ENCODE data around the gene LURAP1L.

Gene LURAP1L

DNA sequence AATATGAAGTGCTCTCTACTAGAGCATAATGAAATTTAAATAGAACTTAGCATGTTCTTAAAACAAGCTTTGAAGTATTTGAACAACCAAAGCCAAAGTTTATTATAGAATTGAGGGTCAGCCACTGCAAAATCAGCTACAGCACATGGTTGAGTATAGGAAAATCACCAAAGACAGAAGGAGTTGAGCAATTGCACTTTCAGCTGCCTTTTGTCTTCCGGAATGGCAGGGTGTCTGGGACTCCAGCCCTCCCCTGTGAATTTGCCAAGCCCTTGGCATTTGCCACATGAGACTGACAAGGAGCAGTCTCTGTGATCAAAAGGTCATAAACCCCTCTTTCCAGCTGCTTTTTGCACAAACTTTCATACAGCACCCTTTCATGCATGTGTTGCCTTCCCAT is 8.5 kb upstream of the LURAP1L start:
- H3K9me3 ChIP-seq (ENCODE audit: insufficient read depth, low read length): no peaks in the 10 kb centered on the region
- H3K79me2 ChIP-seq (ENCODE audit: low read length): no peaks in the 10 kb centered on the region

DNA sequence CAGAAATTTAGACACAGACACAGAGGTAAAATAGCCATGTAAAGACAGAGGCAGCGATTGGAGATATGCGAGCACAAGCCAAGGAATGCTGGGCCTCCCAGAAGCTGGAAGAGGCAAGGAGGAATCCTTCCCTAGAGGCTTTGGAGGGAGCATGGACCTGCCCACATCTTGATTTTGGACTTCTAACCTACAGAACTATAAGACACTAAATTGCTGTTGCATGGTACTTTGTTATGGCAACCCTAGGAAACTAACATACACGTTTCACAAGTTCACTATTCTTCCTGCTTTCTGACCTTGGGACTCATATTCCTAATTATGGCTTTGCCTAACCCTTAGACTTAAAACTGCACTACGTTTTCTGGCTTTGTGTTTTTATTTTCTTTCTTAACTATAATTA is 4.6 kb upstream of the LURAP1L start:
- Histone ChIP-seq H4K20me1 (ENCODE audit: insufficient read depth, low read length) (no peaks in the 10 kb centered on the region), H3K27ac (ENCODE audit: low read length) (no peak overlapping the region), H3K9ac (ENCODE audit: low read length) (no peak overlapping the region), H3K9me3 (ENCODE audit: insufficient read depth, low read length) (no peaks in the 10 kb centered on the region), H3K4me1 (ENCODE audit: low read length) (no peaks in the 10 kb centered on the region), H2AFZ (ENCODE audit: low read depth, low read length) (no peak overlapping the region), H3K27me3 (ENCODE audit: low read depth, low read length) (peaks cover 7% of the 10 kb centered on the region; the same call in 1 of the 2 replicates), H3K79me2 (ENCODE audit: low read length) (no peaks in the 10 kb centered on the region), H3K4me3 (ENCODE audit: low read length) (no peak overlapping the region), H3K4me2 (ENCODE audit: low read length) (no peak overlapping the region), H3K36me3 (replicated peaks; ENCODE audit: low read depth, low read length) (no peaks in the 10 kb centered on the region)
- TF ChIP-seq, protein P1, sequence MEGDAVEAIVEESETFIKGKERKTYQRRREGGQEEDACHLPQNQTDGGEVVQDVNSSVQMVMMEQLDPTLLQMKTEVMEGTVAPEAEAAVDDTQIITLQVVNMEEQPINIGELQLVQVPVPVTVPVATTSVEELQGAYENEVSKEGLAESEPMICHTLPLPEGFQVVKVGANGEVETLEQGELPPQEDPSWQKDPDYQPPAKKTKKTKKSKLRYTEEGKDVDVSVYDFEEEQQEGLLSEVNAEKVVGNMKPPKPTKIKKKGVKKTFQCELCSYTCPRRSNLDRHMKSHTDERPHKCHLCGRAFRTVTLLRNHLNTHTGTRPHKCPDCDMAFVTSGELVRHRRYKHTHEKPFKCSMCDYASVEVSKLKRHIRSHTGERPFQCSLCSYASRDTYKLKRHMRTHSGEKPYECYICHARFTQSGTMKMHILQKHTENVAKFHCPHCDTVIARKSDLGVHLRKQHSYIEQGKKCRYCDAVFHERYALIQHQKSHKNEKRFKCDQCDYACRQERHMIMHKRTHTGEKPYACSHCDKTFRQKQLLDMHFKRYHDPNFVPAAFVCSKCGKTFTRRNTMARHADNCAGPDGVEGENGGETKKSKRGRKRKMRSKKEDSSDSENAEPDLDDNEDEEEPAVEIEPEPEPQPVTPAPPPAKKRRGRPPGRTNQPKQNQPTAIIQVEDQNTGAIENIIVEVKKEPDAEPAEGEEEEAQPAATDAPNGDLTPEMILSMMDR (IDR thresholded peaks at IDR 0.05; ENCODE audit: low read depth, low read length): no peak
- TF ChIP-seq EZH2phosphoT487 (IDR thresholded peaks at IDR 0.05; ENCODE audit: low read depth): no peak

More for the DNA sequence above, 8.5 kb upstream of the LURAP1L start:
- Histone ChIP-seq H3K36me3 (replicated peaks; ENCODE audit: low read depth, low read length) (no peaks in the 10 kb centered on the region), H3K27me3 (ENCODE audit: low read depth, low read length) (0 out of 2 replicates have a peak, but pooled peaks cover 3% of the 10 kb centered on the region), H3K4me3 (ENCODE audit: low read length) (no peak overlapping the region), H2AFZ (ENCODE audit: low read depth, low read length) (no peak overlapping the region), H3K9ac (ENCODE audit: low read length) (no peak overlapping the region), H3K4me2 (ENCODE audit: low read length) (no peak overlapping the region), H3K27ac (ENCODE audit: low read length) (no peak overlapping the region), H3K4me1 (ENCODE audit: low read length) (no peaks in the 10 kb centered on the region), H4K20me1 (ENCODE audit: insufficient read depth, low read length) (no peaks in the 10 kb centered on the region)
- TF ChIP-seq, protein P1 (IDR thresholded peaks at IDR 0.05; ENCODE audit: low read depth, low read length): no peak
- no peak for TF ChIP-seq EZH2phosphoT487 (IDR thresholded peaks at IDR 0.05; ENCODE audit: low read depth)

DNA sequence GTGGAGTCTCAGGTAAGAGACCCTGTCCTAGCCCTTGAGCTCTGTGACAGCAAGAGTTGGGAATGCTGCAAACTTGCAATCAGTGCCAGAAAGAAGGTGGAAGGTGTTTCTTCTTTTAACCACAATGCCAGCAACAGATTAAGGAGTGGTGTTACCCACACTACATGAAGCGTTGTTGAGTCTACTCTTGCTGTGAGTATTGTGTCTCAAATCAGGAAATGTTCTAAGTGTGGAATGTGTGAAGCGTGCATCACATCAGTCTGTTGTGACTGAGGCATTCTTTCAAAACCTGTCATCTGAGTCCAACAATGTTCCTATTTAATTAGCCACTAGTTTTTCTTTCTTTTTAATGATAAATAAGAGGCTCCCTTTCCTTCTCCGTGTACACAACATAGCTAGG is 2.9 kb upstream of the LURAP1L start:
- Histone ChIP-seq H3K27me3 (ENCODE audit: low read depth, low read length) (peaks cover 7% of the 10 kb centered on the region; the same call in 1 of the 2 replicates), H3K79me2 (ENCODE audit: low read length) (no peaks in the 10 kb centered on the region), H3K27ac (ENCODE audit: low read length) (no peak overlapping the region), H3K9ac (ENCODE audit: low read length) (no peak overlapping the region), H3K9me3 (ENCODE audit: insufficient read depth, low read length) (no peaks in the 10 kb centered on the region), H3K4me3 (ENCODE audit: low read length) (no peak overlapping the region), H3K4me2 (ENCODE audit: low read length) (no peak overlapping the region), H3K4me1 (ENCODE audit: low read length) (peaks cover 4% of the 10 kb centered on the region), H2AFZ (ENCODE audit: low read depth, low read length) (no peak overlapping the region), H4K20me1 (ENCODE audit: insufficient read depth, low read length) (no peaks in the 10 kb centered on the region), H3K36me3 (replicated peaks; ENCODE audit: low read depth, low read length) (no peaks in the 10 kb centered on the region)
- TF ChIP-seq, protein P1 (IDR thresholded peaks at IDR 0.05; ENCODE audit: low read depth, low read length): no peak
- TF ChIP-seq EZH2phosphoT487 (IDR thresholded peaks at IDR 0.05; ENCODE audit: low read depth): no peak

DNA sequence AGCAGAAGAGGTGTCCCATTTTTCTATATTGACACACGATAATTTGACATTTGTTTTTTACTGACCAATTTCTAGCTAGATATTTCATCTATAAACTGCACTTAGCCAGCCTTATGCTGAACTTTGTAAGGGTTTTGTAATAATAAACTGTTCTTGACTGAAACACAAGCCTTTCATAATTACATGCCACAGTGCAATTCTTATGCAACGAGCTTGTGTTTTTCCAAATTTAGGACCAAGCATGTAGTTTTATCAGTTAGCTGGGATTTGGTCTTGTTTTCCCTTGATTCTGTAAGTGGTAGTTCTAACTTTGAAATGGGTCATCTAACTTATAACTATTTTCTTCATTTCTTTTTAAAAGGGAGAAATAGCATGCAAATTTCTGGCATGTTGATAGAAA is 1.3 kb upstream of the LURAP1L start:
- H3K4me1 ChIP-seq (ENCODE audit: low read length): peaks cover 4% of the 10 kb centered on the region
- no peak overlapping the region for H3K27ac ChIP-seq (ENCODE audit: low read length)
- H3K9ac ChIP-seq (ENCODE audit: low read length): no peak overlapping the region
- H3K36me3 ChIP-seq (replicated peaks; ENCODE audit: low read depth, low read length): no peaks in the 10 kb centered on the region
- peaks cover 7% of the 10 kb centered on the region; the same call in 1 of the 2 replicates for H3K27me3 ChIP-seq (ENCODE audit: low read depth, low read length)
- H3K4me3 ChIP-seq (ENCODE audit: low read length): no peak overlapping the region
- H4K20me1 ChIP-seq (ENCODE audit: insufficient read depth, low read length): no peaks in the 10 kb centered on the region
- TF ChIP-seq EZH2phosphoT487 (IDR thresholded peaks at IDR 0.05; ENCODE audit: low read depth): no peak
- TF ChIP-seq, protein P1 (IDR thresholded peaks at IDR 0.05; ENCODE audit: low read depth, low read length): no peak
- no peaks in the 10 kb centered on the region for H3K9me3 ChIP-seq (ENCODE audit: insufficient read depth, low read length)
- H3K79me2 ChIP-seq (ENCODE audit: low read length): no peaks in the 10 kb centered on the region
- H2AFZ ChIP-seq (ENCODE audit: low read depth, low read length): no peak overlapping the region
- H3K4me2 ChIP-seq (ENCODE audit: low read length): no peak overlapping the region

Data from OCI-LY3 (cell line).